GM12874 (cell line): ENCODE measurements around the gene UNC50.
A peak's percentile ranks its signal among the peaks of the same experiment; 100 is the strongest.

Source experiments
- TF ChIP-seq, protein P1 (sequence below): IDR thresholded peaks from 2 replicates; pipeline ENCODE4 v1.5.1; 2011; ENCODE audit warnings: low read depth, mild to moderate bottlenecking, control low read depth, low read length, moderate library complexity; ENCODE audit not compliant: insufficient read depth

Gene UNC50

GRCh38 chr2:98608116-98608961, at the start of gene UNC50, which contains the start of gene COA5:
Gene UNC50 (plus strand): TSS chr2:98608589. CDS start chr2:98609760, 1,171 bp downstream.
Gene COA5 (minus strand): TSS chr2:98608512. CDS start chr2:98608405, 107 bp downstream.
- TF ChIP-seq, protein P1, sequence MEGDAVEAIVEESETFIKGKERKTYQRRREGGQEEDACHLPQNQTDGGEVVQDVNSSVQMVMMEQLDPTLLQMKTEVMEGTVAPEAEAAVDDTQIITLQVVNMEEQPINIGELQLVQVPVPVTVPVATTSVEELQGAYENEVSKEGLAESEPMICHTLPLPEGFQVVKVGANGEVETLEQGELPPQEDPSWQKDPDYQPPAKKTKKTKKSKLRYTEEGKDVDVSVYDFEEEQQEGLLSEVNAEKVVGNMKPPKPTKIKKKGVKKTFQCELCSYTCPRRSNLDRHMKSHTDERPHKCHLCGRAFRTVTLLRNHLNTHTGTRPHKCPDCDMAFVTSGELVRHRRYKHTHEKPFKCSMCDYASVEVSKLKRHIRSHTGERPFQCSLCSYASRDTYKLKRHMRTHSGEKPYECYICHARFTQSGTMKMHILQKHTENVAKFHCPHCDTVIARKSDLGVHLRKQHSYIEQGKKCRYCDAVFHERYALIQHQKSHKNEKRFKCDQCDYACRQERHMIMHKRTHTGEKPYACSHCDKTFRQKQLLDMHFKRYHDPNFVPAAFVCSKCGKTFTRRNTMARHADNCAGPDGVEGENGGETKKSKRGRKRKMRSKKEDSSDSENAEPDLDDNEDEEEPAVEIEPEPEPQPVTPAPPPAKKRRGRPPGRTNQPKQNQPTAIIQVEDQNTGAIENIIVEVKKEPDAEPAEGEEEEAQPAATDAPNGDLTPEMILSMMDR, result 0 out of 2 replicates have a peak, but pooled peaks have one; percentile 2

GRCh38 chr2:98558852-98559530, 49.4 kb upstream of the UNC50 start:
- TF ChIP-seq, protein P1, result no peak

DNA sequence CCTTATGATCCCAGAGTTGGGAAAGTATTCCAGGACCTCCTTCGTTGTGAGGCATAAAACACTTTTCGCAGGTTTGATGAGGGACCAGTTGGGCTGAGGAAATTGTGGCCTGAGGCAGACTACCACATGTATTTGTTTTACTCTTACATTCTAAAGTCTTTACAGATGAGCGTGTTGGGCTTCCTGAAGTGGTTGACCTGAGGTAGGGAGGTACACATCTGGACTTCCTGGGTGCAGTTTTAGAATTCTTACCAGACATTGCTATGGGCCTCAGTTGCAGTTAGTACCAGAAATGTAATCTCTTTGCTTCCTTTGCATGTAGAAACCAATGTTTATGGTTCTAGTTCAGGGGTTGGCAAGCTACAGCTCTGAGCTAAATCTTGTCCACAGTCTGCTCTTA, 48.8 kb upstream of the UNC50 start:
- TF ChIP-seq, protein P1, result no peak

GRCh38 chr2:98560256-98560771, 48.1 kb upstream of the UNC50 start:
- TF ChIP-seq, protein P1, result no peak

GRCh38 chr2:98561018-98561417, 47.4 kb upstream of the UNC50 start:
- TF ChIP-seq, protein P1, result no peak

DNA sequence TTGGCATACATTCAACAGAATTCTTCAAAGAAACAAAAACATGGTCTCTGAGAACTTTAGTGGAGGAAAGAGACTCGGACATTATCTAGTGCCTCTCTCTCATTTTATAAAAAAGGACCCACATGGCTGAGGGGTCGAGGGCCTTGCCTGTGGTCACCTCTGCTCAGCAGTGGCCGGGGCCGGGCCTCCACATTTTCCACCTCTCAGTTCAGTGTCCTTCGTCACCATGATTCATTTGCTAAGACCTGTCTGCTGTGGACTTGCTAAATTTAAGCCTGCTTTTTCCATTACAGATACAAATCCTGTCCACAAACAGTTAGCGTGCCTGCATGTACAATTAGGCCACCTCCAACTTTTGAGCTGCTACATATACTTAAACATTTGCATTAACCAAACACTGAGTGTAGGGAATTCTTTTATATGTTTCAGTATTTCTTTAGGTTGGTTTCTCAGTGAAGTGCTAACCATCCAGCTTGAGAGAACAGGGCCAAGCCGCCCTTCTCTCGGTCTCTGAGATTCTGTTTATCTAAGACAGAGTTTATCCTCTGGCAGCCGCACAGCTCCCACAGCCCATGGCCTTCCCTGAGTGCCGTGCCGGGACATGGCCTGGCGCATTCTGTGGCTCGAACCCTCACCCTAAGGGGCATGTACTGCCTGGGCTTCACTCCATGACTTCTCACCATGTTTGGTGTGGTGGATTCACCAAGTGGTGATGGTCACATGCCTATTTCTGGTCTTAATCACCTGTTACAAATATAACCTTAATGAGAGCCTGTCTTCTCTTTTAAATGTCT, 46.3 kb upstream of the UNC50 start:
- TF ChIP-seq, protein P1, result no peak
